Vagina (tissue), 2 donors: ENCODE results near the gene MAP2K5. TPM values are rescaled to one million over a fixed set of nuclear protein-coding genes. Genes with fewer than 3 reads are reported as not detected.

ENCODE experiments used
- DNase-seq, 2 donors: peaks; one replicate each; pipeline ENCODE4 v3.0.0-alpha.2; 2017; ENCODE audit errors: extremely low spot score in 2 of 2
- H3K27ac ChIP-seq: fragments of 200-600 bp; sonication (generic); one replicate; pipeline ENCODE4 v1.5.1; 2019
- H3K27me3 ChIP-seq: fragments of 200-600 bp; sonication (generic); one replicate; pipeline ENCODE4 v1.5.1; 2019
- H3K36me3 ChIP-seq, 2 donors: fragments of 200-600 bp; sonication (generic); one replicate each; pipeline ENCODE4 v1.5.1; 2017 to 2019
- H3K4me1 ChIP-seq: fragments of 200-600 bp; sonication (generic); one replicate; pipeline ENCODE4 v1.5.1; 2019
- H3K4me3 ChIP-seq, 2 donors: fragments of 200-600 bp; sonication (generic); 1 replicate in 1 of 2; 2 replicates in 1 of 2; pipeline ENCODE4 v1.5.1; 2016 to 2019
- H3K9me3 ChIP-seq: fragments of 200-600 bp; sonication (generic); one replicate; pipeline ENCODE4 v1.5.1; 2019
- POLR2A ChIP-seq, 2 donors: fragments of 450-650 bp; IDR thresholded peaks; one replicate each; pipeline ENCODE4 v1.6.1; 2017; ENCODE audit warnings: antibody characterized with exemption in 2 of 2, mild to moderate bottlenecking in 2 of 2, moderate library complexity in 2 of 2
- POLR2AphosphoS5 ChIP-seq, 2 donors: sonication (generic); formaldehyde crosslinking; IDR thresholded peaks; one replicate each; pipeline ENCODE4 v1.9.0; 2017; ENCODE audit warnings: antibody characterized with exemption in 2 of 2, mild to moderate bottlenecking in 2 of 2, low read depth in 1 of 2; ENCODE audit not compliant: insufficient read depth in 1 of 2
- intact Hi-C: fragments of 100-400 bp; cut with DNase I; formaldehyde crosslinking; loops from one replicate; pipeline ENCODE4 v1.15.1; 2023
- small RNA-seq: library from RNA; depleted of rRNA; stranded (forward); fragments of <200 nt; gene quantifications from one replicate; pipeline ENCODE3, GENCODE V24; 2016
- total RNA-seq: library from RNA; depleted of rRNA; stranded (reverse); fragments of >200 nt; gene quantifications from one replicate; pipeline ENCODE4 v1.2.3, GENCODE V29; 2016
- TF ChIP-seq, protein P1 (sequence below), 3 experiments: fragments of 450-650 bp in 2 of 3; fragments of 200-600 bp in 1 of 3; sonication (generic) in 1 of 3; IDR thresholded peaks; one replicate each; pipeline ENCODE4 v1.5.1; 2017 to 2019; ENCODE audit warnings: antibody characterized with exemption in 3 of 3, mild to moderate bottlenecking in 2 of 3, moderate library complexity in 2 of 3

MAP2K5 gene
- total RNA-seq, 1 donor from 2014 or later: 13.5 TPM

DNA sequence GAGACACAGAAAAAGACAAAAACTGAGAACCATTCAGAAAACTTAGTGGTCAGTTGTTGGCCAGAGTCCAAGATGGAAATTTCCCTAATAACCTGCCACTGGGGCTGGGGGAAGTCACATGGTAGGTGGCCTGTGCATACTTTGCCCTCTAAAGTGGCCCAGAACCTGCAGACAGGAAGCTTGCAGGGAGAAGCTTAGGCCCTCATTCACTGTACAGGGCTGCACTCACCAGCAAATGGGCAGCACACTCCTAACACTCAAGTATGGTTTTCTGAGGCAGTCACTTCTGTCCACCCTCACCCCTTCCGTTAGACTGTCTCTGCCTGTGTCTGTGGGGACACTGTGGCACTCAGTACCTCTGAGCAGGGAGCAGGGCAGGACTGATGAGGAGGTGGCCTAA, 311.9 kb downstream of the MAP2K5 start:
- Histone ChIP-seq H3K4me1 (no peaks in the 10 kb centered on the region), H3K9me3 (no peaks in the 10 kb centered on the region), H3K27ac (no peak overlapping the region), H3K36me3 (no peaks in the 10 kb centered on the region), H3K4me3 (no peak overlapping the region), H3K27me3 (no peaks in the 10 kb centered on the region)
- intact Hi-C loops: no loop called here
- TF ChIP-seq POLR2AphosphoS5 (IDR thresholded peaks at IDR 0.05; ENCODE audit: insufficient read depth in 1 of 2, low read depth in 1 of 2) (no peak), POLR2A (IDR thresholded peaks at IDR 0.05) (no peak)
- TF ChIP-seq, protein P1, sequence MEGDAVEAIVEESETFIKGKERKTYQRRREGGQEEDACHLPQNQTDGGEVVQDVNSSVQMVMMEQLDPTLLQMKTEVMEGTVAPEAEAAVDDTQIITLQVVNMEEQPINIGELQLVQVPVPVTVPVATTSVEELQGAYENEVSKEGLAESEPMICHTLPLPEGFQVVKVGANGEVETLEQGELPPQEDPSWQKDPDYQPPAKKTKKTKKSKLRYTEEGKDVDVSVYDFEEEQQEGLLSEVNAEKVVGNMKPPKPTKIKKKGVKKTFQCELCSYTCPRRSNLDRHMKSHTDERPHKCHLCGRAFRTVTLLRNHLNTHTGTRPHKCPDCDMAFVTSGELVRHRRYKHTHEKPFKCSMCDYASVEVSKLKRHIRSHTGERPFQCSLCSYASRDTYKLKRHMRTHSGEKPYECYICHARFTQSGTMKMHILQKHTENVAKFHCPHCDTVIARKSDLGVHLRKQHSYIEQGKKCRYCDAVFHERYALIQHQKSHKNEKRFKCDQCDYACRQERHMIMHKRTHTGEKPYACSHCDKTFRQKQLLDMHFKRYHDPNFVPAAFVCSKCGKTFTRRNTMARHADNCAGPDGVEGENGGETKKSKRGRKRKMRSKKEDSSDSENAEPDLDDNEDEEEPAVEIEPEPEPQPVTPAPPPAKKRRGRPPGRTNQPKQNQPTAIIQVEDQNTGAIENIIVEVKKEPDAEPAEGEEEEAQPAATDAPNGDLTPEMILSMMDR (IDR thresholded peaks at IDR 0.05): no peak
- DNase-seq: no peak

DNA sequence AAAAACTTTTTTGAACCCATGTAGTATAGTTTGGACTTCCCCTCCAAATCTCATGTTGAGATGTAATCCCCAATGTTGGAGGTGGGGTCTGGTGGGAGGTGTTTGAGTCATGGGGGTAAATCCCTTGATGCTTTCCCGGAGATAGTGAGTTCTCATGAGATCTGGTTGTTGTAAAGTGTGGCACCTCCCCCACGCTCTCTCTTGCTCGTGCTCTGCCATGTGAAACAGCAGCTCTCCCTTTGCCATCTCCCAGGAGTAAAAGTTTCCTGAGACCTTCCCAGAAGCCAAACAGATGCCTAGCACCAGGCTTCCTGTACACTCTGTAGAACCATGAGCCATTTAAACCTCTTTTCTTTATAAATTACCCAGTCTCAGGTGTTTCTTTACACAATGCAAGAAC, 313.3 kb downstream of the MAP2K5 start:
- intact Hi-C loops: no loop called here
- Histone ChIP-seq H3K4me3 (no peak overlapping the region), H3K36me3 (no peaks in the 10 kb centered on the region), H3K27ac (no peak overlapping the region), H3K4me1 (no peaks in the 10 kb centered on the region), H3K9me3 (no peaks in the 10 kb centered on the region), H3K27me3 (no peaks in the 10 kb centered on the region)
- no peak for DNase-seq
- TF ChIP-seq POLR2AphosphoS5 (IDR thresholded peaks at IDR 0.05; ENCODE audit: insufficient read depth in 1 of 2, low read depth in 1 of 2): no peak
- TF ChIP-seq, protein P1 (IDR thresholded peaks at IDR 0.05): no peak
- no peak for TF ChIP-seq POLR2A (IDR thresholded peaks at IDR 0.05)

Small RNA genes within 50 kb of the gene (small RNA-seq; reads per million reads assigned to genes)
- gene RNU6-1: not detected

Other genes starting within 250 kb of the MAP2K5 start
- 11.3 TPM for gene C15orf61, start 21.6 kb upstream of the MAP2K5 start, total RNA-seq